ENCODE data around the gene GLS2.

GRCh38 chr12:56518570-56518969 is 30.6 kb upstream of the GLS2 start:
- no peak for TF ChIP-seq CTCF (conservative IDR thresholded peaks at IDR 0.05)
- no peak for TF ChIP-seq ZFX (IDR thresholded peaks at IDR 0.05)

All from C4-2B (cell line).